ENCODE measurements around the gene ENOX1. TPM values are rescaled to one million over a fixed set of nuclear protein-coding genes. Genes with fewer than 3 reads are reported as not detected.

Gene ENOX1
- total and polyA plus RNA-seq, 9 donors, result 10.1 to 17.5 (median 12.2) TPM

DNA sequence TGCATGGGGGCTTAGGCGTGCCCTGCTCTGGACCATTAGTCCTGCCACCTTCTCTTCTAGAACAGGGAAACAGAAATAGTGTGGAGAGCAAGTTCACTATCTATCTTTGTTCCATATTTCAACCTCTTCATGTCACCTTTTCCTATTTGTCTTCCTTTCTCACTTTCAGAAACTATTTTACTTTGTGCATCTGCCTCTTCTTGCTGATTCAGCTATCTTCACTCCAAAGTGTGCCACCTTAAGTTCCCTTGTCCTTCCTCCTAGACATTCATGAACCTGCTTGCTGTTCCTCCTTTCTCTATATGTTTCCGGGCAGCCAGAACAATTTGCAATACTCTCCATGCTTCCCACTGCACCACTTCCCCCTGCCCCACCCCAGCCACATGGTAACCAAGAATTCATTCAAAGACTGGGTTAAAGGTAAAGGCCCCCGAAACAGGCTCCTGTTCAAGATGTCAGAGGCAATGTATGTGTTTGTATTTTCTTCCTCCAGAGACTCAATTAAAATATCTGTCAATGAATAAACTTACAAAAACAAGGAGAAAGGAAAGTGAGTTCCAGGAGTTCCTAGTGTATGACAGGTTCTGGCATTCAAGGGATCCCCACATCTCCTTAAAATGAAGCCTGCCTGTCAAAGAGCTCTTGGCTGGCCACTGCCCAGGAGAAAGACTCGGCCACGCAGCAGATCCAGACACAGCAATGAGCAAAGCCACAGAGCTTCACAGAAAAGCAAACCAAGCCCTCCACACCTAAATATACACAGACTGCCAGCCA is 495.3 kb downstream of the ENOX1 start:
- peaks cover 13% of the 10 kb centered on the region for H3K4me1 ChIP-seq (ENCODE audit: control insufficient read depth, insufficient read depth, low read length)
- no peaks in the 10 kb centered on the region for H3K9me3 ChIP-seq (replicated peaks; ENCODE audit: control insufficient read depth, low read depth, low read length)
- no peak for DNase-seq
- peaks cover 4% of the 10 kb centered on the region for H3K36me3 ChIP-seq (ENCODE audit: control insufficient read depth, insufficient read depth, low read length)
- H3K27me3 ChIP-seq (ENCODE audit: control insufficient read depth, insufficient read depth, low read length), result no peaks in the 10 kb centered on the region
- H3K27ac ChIP-seq (ENCODE audit: low read length), result no peak overlapping the region
- WGBS (ENCODE audit: insufficient coverage), result 72% methylated on average over 2 of the region's 5 CpGs
- H3K4me3 ChIP-seq (ENCODE audit: low read length), result no peak overlapping the region

GRCh38 chr13:43289470-43290255 is 497.1 kb downstream of the ENOX1 start:
- no CpG with 5 or more reads among the region's 6 CpGs for WGBS (ENCODE audit: insufficient coverage)
- Histone ChIP-seq H3K9me3 (replicated peaks; ENCODE audit: control insufficient read depth, low read depth, low read length) (no peaks in the 10 kb centered on the region), H3K27ac (ENCODE audit: low read length) (no peak overlapping the region), H3K36me3 (ENCODE audit: control insufficient read depth, insufficient read depth, low read length) (peaks cover 3% of the 10 kb centered on the region), H3K4me1 (ENCODE audit: control insufficient read depth, insufficient read depth, low read length) (peaks cover 12% of the 10 kb centered on the region), H3K4me3 (ENCODE audit: low read length) (no peak overlapping the region), H3K27me3 (ENCODE audit: control insufficient read depth, insufficient read depth, low read length) (no peaks in the 10 kb centered on the region)
- no peak for DNase-seq

- DNase-seq, result peak; percentile 62
- no peaks in the 10 kb centered on the region for H3K9me3 ChIP-seq (replicated peaks; ENCODE audit: control insufficient read depth, low read depth, low read length)
- peak overlapping the region; percentile 70 for H3K27ac ChIP-seq (ENCODE audit: low read length)
Measured at GRCh38 chr13:43286751-43287150, 500.0 kb downstream of the ENOX1 start.

GRCh38 chr13:43285933-43286597 is 500.7 kb downstream of the ENOX1 start:
- Histone ChIP-seq H3K4me1 (ENCODE audit: control insufficient read depth, insufficient read depth, low read length) (peaks cover 9% of the 10 kb centered on the region), H3K4me3 (ENCODE audit: low read length) (no peak overlapping the region), H3K9me3 (replicated peaks; ENCODE audit: control insufficient read depth, low read depth, low read length) (no peaks in the 10 kb centered on the region), H3K36me3 (ENCODE audit: control insufficient read depth, insufficient read depth, low read length) (peaks cover 3% of the 10 kb centered on the region), H3K27ac (ENCODE audit: low read length) (peak overlapping the region; percentile 70), H3K27me3 (ENCODE audit: control insufficient read depth, insufficient read depth, low read length) (no peaks in the 10 kb centered on the region)
- peak; percentile 96 for DNase-seq
- 0% methylated on average over 2 of the region's 7 CpGs for WGBS (ENCODE audit: insufficient coverage)

More at GRCh38 chr13:43286751-43287150, 500.0 kb downstream of the ENOX1 start:
- peaks cover 9% of the 10 kb centered on the region for H3K4me1 ChIP-seq (ENCODE audit: control insufficient read depth, insufficient read depth, low read length)
- H3K36me3 ChIP-seq (ENCODE audit: control insufficient read depth, insufficient read depth, low read length), result peaks cover 3% of the 10 kb centered on the region
- no peaks in the 10 kb centered on the region for H3K27me3 ChIP-seq (ENCODE audit: control insufficient read depth, insufficient read depth, low read length)
- H3K4me3 ChIP-seq (ENCODE audit: low read length), result no peak overlapping the region
- WGBS (ENCODE audit: insufficient coverage), result no CpG with 5 or more reads among the region's 1 CpG

DNA sequence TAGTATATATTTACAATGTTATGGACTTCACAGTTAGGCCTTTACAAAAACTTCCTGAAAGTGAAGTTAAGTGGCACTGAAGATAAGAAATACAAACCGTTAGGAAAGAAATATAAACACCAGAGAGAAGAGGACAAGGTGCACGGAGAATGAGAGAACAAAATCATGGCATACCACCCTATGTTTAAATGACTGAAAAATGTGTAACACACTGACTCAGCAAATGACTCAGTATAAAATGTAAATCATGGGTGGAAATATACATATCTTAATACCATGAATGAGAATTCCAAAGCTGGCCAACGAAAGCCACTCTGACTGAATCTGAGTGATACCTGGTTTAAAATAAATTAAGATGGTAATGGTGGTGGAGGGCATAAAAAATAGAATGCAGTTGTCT is 502.6 kb downstream of the ENOX1 start:
- Histone ChIP-seq H3K4me3 (ENCODE audit: low read length) (no peak overlapping the region), H3K27me3 (ENCODE audit: control insufficient read depth, insufficient read depth, low read length) (no peaks in the 10 kb centered on the region), H3K4me1 (ENCODE audit: control insufficient read depth, insufficient read depth, low read length) (peaks cover 9% of the 10 kb centered on the region), H3K9me3 (replicated peaks; ENCODE audit: control insufficient read depth, low read depth, low read length) (no peaks in the 10 kb centered on the region), H3K27ac (ENCODE audit: low read length) (no peak overlapping the region), H3K36me3 (ENCODE audit: control insufficient read depth, insufficient read depth, low read length) (peaks cover 3% of the 10 kb centered on the region)
- DNase-seq, result no peak
- WGBS (ENCODE audit: insufficient coverage), result no CpG with 5 or more reads among the region's 3 CpGs

- H3K9me3 ChIP-seq (replicated peaks; ENCODE audit: control insufficient read depth, low read depth, low read length), result no peaks in the 10 kb centered on the region
- no peak overlapping the region for H3K27ac ChIP-seq (ENCODE audit: low read length)
- H3K4me3 ChIP-seq (ENCODE audit: low read length), result no peak overlapping the region
- no peaks in the 10 kb centered on the region for H3K27me3 ChIP-seq (ENCODE audit: control insufficient read depth, insufficient read depth, low read length)
- 20% methylated on average over 1 of the region's 2 CpGs for WGBS (ENCODE audit: insufficient coverage)
- no peak for DNase-seq
- no peaks in the 10 kb centered on the region for H3K36me3 ChIP-seq (ENCODE audit: control insufficient read depth, insufficient read depth, low read length)
- H3K4me1 ChIP-seq (ENCODE audit: control insufficient read depth, insufficient read depth, low read length), result no peaks in the 10 kb centered on the region
Measured at GRCh38 chr13:43279696-43280095, 507.1 kb downstream of the ENOX1 start.

DNA sequence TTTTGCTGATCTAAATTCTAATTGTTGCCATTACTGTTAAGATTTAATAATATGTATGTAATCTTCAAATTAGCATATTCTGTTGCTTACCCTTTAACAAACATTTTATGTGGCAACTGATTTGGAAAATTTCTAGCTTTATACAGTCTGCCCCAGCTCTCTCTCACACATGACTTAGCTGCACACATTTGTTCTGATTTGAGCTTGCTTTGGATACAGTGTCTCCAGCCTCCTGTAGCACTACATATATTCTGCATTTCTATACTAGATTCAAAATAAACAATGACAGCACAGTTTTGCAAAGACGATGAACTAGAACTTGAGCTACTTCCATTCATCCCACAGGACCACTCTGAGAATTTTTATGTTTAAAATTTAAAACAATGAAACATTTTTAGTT is 508.6 kb downstream of the ENOX1 start:
- no CpG with 5 or more reads among the region's 1 CpG for WGBS (ENCODE audit: insufficient coverage)

GRCh38 chr13:43277142-43277541 is 509.6 kb downstream of the ENOX1 start:
- Histone ChIP-seq H3K27ac (ENCODE audit: low read length) (no peak overlapping the region), H3K4me1 (ENCODE audit: control insufficient read depth, insufficient read depth, low read length) (no peaks in the 10 kb centered on the region), H3K27me3 (ENCODE audit: control insufficient read depth, insufficient read depth, low read length) (no peaks in the 10 kb centered on the region), H3K9me3 (replicated peaks; ENCODE audit: control insufficient read depth, low read depth, low read length) (no peaks in the 10 kb centered on the region), H3K4me3 (ENCODE audit: low read length) (no peak overlapping the region), H3K36me3 (ENCODE audit: control insufficient read depth, insufficient read depth, low read length) (no peaks in the 10 kb centered on the region)
- 88% methylated on average over 2 of the region's 3 CpGs for WGBS (ENCODE audit: insufficient coverage)
- DNase-seq, result no peak

More for the DNA sequence above, 508.6 kb downstream of the ENOX1 start:
- Histone ChIP-seq H3K27ac (ENCODE audit: low read length) (no peak overlapping the region), H3K36me3 (ENCODE audit: control insufficient read depth, insufficient read depth, low read length) (no peaks in the 10 kb centered on the region), H3K9me3 (replicated peaks; ENCODE audit: control insufficient read depth, low read depth, low read length) (no peaks in the 10 kb centered on the region), H3K4me3 (ENCODE audit: low read length) (no peak overlapping the region), H3K27me3 (ENCODE audit: control insufficient read depth, insufficient read depth, low read length) (no peaks in the 10 kb centered on the region), H3K4me1 (ENCODE audit: control insufficient read depth, insufficient read depth, low read length) (no peaks in the 10 kb centered on the region)
- no peak for DNase-seq

GRCh38 chr13:43274881-43275280 is 511.9 kb downstream of the ENOX1 start:
- H3K9me3 ChIP-seq (replicated peaks; ENCODE audit: control insufficient read depth, low read depth, low read length), result no peaks in the 10 kb centered on the region
- no CpG with 5 or more reads among the region's 4 CpGs for WGBS (ENCODE audit: insufficient coverage)
- DNase-seq, result peak; percentile 50
- no peak overlapping the region for H3K4me3 ChIP-seq (ENCODE audit: low read length)
- peaks cover 5% of the 10 kb centered on the region for H3K4me1 ChIP-seq (ENCODE audit: control insufficient read depth, insufficient read depth, low read length)
- no peaks in the 10 kb centered on the region for H3K27me3 ChIP-seq (ENCODE audit: control insufficient read depth, insufficient read depth, low read length)
- no peaks in the 10 kb centered on the region for H3K36me3 ChIP-seq (ENCODE audit: control insufficient read depth, insufficient read depth, low read length)
- no peak overlapping the region for H3K27ac ChIP-seq (ENCODE audit: low read length)

DNA sequence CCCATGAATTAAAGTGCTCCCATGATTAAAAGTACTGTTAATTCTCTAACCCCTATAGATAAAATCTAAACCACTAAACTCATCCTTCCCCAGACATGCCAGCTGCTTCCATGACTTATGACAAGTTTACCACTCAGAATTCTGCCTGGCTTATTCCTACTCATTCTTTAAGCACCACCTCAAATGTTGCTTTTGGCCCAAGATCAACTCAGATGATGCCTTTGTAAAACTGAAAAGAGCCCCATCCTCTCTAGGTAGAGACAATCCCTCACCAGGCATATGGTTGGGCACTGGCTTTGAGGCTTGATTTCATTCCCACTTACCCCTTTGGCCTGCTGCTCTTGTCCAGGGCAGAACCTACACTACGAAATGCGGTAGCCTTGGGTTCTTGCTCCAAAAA is 513.4 kb downstream of the ENOX1 start:
- no CpG with 5 or more reads among the region's 2 CpGs for WGBS (ENCODE audit: insufficient coverage)

More for the DNA sequence above, 513.4 kb downstream of the ENOX1 start:
- Histone ChIP-seq H3K4me3 (ENCODE audit: low read length) (no peak overlapping the region), H3K27me3 (ENCODE audit: control insufficient read depth, insufficient read depth, low read length) (no peaks in the 10 kb centered on the region), H3K4me1 (ENCODE audit: control insufficient read depth, insufficient read depth, low read length) (peaks cover 7% of the 10 kb centered on the region), H3K27ac (ENCODE audit: low read length) (no peak overlapping the region), H3K9me3 (replicated peaks; ENCODE audit: control insufficient read depth, low read depth, low read length) (no peaks in the 10 kb centered on the region), H3K36me3 (ENCODE audit: control insufficient read depth, insufficient read depth, low read length) (no peaks in the 10 kb centered on the region)
- DNase-seq, result no peak

Data from muscle of leg (tissue), 11 donors.